Stimulated activated CD4-positive, alpha-beta T cell treated with anti-CD3 and anti-CD28 coated beads, TNF-alpha, amount 100 ng/mL, for 24 hours (primary cell): ENCODE results near the gene VCPKMT.
A peak's percentile ranks its signal among the peaks of the same experiment; 100 is the strongest.

ENCODE experiments used
- DNase-seq, 3 experiments: peaks; one replicate each; pipeline ENCODE4 v3.0.0-alpha.2; 2020; ENCODE audit warnings: low read depth in 3 of 3

VCPKMT gene

GRCh38 chr14:50116181-50116956, at the start of gene VCPKMT:
Gene VCPKMT (minus strand): TSS chr14:50116572. CDS start chr14:50116552, 20 bp downstream.
- DNase-seq = peak; percentile 91 to 96 (median 95)

- DNase-seq = no peak
Measured at GRCh38 chr14:50156111-50156510, 39.7 kb upstream of the VCPKMT start.

DNA sequence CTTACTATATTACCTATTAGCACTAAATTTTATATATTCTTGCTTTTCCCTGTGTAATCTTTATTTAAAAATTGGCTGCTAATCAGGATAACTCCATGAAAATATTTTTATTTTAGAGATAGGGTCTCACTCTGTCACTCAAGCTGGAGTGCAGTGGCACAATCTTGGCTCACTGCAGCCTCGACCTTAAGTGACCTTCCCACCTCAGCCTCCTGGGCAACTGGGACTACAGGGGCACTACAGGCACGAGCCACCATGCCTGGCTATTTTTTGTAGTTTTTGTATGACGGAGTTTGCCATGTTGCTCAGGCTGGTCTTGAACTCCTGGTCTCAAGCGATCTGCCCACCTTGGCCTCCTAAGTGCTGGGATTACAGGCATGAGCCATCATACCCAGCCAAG, 32.4 kb upstream of the VCPKMT start:
- no peak for DNase-seq

DNA sequence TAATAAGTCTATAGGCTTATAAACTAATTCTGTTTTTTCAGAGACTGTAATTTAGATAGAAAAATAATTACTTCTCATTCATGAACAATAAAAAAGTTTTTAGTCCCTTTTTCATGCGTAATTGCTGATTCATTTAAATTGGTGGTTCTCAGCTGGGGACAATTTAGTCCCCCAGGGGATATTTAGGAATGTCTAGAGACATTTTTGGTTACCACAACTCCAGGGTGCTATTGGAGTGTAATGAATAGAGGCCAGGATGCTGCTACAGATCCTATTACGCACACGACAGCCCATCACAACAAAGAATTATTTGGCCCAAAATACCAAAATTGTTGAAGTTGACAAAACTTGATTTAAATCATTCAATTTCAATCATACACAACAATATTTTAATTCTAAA, 22.8 kb upstream of the VCPKMT start:
- no peak for DNase-seq

GRCh38 chr14:50127802-50128201, 11.4 kb upstream of the VCPKMT start:
- no peak for DNase-seq

DNA sequence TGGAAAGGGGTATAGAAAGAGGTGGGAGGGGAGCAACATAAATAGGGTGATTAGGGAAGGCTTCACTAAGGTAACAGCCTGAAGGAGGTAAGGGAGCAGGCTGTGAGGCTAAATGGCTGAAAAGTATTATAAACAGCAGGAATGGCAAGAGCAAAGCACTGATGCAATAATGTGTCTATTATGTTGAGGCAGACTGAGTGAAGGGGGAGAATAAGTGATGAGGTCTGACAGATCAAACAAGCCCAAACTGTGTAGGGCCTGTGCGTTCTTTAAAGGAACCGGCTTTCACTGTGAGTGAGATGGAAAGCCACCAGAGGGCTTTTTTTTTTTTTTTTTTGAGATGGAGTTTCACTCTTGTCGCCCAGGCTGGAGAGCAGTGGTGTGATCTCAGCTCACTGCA, 6.7 kb upstream of the VCPKMT start:
- DNase-seq = no peak

DNA sequence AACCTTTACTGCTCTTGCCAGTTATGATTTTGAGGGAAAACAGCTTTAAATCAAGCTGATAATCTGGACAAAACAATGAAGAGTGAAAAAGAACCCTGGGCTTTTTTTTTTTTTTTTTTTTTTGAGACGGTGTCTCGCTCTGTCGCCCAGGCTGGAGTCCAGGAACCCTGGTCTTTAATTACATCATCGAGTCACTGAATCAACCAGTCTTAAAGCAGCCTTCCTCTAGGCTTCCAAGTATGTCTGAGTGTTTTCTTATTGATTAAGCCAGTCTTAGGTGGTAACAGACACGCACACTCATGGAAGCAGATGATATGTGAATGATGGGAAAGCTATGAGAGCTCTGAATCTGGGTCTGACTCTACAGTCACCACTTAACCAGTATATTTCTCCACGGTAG, 5.9 kb upstream of the VCPKMT start:
- no peak for DNase-seq

DNA sequence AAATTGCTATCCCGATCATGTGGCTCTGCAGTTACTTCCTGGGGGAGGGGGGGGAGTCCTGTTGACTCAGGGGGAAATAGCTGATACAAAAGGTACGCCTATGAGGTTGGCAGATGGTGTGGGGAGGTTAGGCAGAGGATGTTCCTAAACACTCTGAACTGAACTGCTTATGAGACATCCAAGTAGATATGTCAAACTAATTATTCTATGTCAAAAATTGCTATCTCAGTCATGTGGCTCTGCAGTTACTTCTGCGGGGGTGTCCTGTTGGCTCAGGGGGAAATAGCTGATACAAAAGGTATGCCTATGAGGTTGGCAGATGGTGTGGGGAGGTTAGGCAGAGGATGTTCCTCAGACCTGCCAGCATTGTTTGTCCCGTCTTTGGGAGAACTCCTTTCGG, 5.1 kb upstream of the VCPKMT start:
- no peak for DNase-seq

DNA sequence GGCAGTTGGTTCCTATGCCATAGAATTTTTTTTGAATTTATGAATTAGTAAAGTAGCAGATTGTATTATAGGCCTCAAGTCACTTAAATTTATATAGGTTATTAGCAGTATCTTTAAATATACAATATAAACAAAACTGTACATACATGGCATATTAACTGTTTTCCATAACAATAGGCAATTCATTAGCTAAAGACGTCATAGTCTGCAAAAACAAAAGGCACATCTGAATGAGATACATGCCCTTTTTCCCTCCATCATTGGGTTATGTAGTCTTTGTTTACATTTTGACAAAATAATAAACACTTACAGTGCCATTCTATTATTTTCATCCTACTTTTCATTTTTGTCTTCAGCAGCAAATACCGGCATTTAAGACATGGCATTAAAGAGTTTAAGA, 1.1 kb upstream of the VCPKMT start:
- no peak for DNase-seq

GRCh38 chr14:50116966-50117365, 594 bp upstream of the VCPKMT start:
- no peak for DNase-seq

- DNase-seq = no peak
Measured at GRCh38 chr14:50113381-50114035, 2.9 kb downstream of the VCPKMT start.

DNA sequence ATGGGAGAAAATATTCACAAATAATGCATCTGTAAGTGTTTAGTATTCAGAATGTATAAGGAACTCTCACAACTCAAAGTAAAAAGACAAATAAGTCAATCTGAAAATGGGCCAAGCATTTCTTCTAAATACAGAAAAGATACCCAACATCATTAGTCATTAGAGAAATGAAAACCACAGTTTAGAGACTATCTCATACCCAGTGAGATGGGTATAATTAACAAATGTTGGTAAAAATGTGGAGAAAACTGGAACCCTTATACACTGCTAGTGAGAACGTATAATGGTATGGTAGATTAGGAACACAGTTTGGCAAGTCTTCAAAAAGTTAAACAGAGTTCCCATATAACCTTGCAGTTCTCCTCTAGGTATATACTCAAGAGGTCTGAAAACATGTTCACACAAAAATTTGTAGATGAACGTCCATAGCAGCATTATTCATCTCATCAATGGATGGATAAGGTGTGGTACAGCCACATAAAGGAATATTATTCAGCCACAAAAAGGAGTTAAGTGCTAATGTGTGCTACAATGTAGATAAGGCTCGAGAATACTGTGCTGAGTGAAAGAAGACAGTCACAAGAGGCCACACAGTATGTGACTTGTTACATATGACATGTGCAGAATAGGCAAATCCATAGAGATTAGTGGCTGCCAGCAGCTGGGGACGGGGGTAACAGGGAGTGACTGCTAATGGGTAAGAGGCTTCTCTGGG, 5.9 kb downstream of the VCPKMT start:
- DNase-seq = no peak

GRCh38 chr14:50109342-50109741, 7.0 kb downstream of the VCPKMT start:
- DNase-seq = no peak

- DNase-seq = no peak
Measured at GRCh38 chr14:50107850-50108249, 8.5 kb downstream of the VCPKMT start.

GRCh38 chr14:50106178-50106577, 10.2 kb downstream of the VCPKMT start:
- no peak for DNase-seq

DNA sequence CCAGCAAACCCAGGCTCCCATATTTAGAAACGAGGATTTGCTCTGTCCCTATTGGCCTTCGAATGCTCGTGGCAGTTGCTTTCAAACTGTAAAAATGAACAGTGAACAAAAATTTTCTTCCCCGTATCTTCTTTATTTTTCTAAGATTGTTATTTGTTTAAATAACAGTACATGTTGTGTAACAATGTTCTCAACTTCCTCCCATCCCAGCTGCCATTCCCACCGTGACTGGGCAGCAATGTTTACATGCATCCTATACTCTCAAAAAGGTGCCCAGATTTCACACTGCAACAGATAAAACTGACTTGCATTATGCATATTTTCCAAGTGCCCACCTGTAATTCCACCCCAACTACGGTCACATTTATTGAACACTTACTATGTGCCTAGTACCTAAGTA, 12.8 kb downstream of the VCPKMT start:
- no peak for DNase-seq

DNA sequence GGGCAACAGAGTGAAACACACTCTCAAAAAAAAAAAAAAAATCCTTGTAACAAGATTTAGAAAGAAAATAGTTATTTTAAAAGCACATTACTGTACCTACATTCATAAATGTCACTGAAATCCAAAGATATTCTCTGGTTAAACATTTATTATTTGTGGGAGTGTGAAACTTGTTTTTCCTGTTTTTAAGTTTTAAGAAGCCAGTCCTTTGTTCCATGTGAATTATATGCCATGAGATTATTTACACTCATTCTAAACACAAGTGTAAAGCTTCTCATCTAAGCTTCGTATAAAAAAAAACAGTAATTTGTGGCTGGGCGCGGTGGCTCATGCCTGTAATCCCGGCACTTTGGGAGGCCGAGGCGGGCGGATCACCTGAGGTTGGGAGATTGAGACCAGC, 15.0 kb downstream of the VCPKMT start:
- DNase-seq = no peak

DNA sequence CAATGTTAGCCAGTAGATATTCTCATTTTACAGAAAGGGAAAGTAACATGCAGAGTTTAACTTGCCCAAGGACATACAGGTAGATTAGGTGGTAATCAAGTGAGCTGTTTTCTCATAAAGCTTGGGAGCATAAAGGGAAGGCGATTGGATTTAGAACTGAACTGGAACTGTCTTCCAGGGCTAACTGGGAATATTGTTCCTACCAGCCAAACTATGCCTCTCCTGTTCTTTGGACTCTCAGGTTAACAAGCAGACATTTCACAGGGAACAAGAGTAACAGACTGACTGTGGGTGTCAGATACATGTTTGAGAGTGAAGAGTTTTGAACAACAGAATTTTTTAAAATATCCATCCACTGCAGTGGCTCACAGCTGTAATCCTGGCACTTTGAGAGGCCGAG, 15.6 kb downstream of the VCPKMT start:
- no peak for DNase-seq

DNA sequence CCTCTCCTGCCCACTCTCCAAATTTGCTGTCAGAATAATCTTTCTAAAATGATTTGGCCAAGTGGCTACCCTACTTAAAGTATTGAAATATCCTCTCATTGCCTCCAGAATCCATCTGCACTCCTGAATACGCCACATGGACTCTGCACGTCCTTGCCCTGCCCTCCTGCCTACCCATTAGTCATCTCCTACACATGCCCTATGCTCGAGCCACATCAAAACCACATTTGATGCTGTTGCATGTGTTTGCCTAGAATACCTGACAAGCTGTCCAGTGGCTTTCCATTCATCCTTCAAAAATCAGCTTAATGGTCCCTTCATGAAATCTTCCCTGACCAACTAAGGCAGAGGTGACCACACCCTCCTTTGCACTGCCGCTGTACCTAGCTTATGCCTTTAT, 17.0 kb downstream of the VCPKMT start:
- DNase-seq = no peak

- no peak for DNase-seq
Measured at GRCh38 chr14:50095895-50096294, 20.5 kb downstream of the VCPKMT start.

DNA sequence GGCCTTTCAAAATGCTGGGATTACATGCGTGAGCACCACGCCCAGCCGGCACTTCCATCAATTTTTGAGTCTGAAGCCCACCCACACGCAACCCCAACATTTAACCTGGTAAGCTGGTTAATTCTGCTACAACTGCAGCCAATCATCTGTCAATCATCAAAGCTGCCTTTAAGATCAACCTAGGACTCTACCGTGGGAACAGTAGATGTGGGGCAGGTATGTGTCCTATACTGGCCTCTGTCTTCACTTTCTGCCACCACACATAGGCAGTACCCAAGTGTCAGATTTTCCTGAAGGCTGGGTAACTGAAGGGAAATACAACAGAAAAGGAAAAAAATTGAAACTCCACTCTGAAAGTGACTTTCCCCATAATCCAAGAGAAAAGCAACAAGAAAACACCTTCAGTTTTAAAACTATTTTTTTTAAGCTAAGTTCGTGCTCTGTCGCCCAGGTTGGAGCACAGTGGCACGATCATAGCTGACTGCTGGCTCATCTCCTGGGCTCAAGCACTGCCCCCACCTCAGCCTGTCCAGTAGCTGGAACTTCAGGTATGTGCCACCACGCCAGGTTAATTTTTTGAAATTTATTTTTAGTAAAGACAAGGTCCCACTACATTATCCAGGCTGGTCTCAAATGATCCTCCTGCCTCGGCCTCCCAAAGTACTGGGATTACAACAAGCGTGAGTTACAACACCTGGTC, 22.2 kb downstream of the VCPKMT start:
- no peak for DNase-seq

- no peak for DNase-seq
Measured at GRCh38 chr14:50093496-50093895, 22.9 kb downstream of the VCPKMT start.
